Measurements from ENCODE around the gene AGK.

Gene AGK

DNA sequence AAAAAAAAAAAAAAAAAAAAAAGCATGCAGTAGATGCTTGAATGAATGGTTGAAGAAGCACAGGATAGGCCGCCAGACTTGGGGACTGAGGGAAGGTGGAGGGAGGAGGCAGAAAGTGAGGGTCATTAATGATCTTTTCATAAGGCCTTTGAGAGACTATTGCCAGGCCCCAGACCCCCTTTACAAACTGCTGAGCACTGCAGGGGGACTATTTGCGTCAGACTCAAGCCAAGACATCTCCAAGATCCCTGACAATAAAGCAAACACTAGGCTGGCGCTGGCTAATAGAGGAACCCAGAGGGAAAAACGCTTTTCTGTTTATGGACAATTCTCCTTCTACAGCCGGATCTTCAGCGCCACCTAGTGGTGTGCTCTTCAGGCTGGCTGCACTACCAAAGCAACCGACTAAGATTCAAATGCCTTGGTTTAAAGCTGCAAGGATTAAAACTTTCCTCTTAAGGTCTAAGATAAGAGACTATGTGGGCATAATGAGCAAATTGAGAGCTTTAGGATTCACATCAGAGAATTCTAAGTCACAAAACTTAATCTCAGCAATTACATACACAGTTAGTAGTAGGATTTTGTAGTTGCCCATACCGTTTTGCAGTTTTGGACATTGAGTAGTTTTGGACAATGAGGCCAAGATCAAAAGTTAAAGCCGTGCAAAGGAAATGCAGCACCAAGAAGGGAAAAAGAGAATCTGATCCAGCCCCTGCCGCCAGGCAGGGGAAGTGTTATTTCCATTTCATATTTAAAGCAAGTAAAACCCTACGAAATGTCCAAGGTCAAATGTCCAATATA, 17.9 kb upstream of the AGK start:
- DNase-seq (ENCODE audit: low spot score), result no peak
- no peak overlapping the region for H3K4me3 ChIP-seq
- TF ChIP-seq, protein P1, sequence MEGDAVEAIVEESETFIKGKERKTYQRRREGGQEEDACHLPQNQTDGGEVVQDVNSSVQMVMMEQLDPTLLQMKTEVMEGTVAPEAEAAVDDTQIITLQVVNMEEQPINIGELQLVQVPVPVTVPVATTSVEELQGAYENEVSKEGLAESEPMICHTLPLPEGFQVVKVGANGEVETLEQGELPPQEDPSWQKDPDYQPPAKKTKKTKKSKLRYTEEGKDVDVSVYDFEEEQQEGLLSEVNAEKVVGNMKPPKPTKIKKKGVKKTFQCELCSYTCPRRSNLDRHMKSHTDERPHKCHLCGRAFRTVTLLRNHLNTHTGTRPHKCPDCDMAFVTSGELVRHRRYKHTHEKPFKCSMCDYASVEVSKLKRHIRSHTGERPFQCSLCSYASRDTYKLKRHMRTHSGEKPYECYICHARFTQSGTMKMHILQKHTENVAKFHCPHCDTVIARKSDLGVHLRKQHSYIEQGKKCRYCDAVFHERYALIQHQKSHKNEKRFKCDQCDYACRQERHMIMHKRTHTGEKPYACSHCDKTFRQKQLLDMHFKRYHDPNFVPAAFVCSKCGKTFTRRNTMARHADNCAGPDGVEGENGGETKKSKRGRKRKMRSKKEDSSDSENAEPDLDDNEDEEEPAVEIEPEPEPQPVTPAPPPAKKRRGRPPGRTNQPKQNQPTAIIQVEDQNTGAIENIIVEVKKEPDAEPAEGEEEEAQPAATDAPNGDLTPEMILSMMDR (IDR thresholded peaks at IDR 0.05), result peak; percentile 82
- H3K27ac ChIP-seq, result no peak overlapping the region

- Histone ChIP-seq H3K27ac (no peak overlapping the region), H3K4me3 (no peak overlapping the region)
- DNase-seq (ENCODE audit: low spot score), result no peak
- TF ChIP-seq, protein P1 (IDR thresholded peaks at IDR 0.05), result no peak
Measured at GRCh38 chr7:141534757-141535737, 16.2 kb upstream of the AGK start.

GRCh38 chr7:141537906-141538305, 13.3 kb upstream of the AGK start:
- H3K4me3 ChIP-seq, result no peak overlapping the region
- no peak for DNase-seq (ENCODE audit: low spot score)
- H3K27ac ChIP-seq, result no peak overlapping the region
- TF ChIP-seq, protein P1 (IDR thresholded peaks at IDR 0.05), result no peak

- DNase-seq (ENCODE audit: low spot score), result no peak
- Histone ChIP-seq H3K4me3 (no peak overlapping the region), H3K27ac (no peak overlapping the region)
- TF ChIP-seq, protein P1 (IDR thresholded peaks at IDR 0.05), result no peak
Measured at GRCh38 chr7:141541375-141541774, 9.8 kb upstream of the AGK start.

GRCh38 chr7:141544831-141545230, 6.4 kb upstream of the AGK start:
- no peak for DNase-seq (ENCODE audit: low spot score)
- TF ChIP-seq, protein P1 (IDR thresholded peaks at IDR 0.05), result no peak
- Histone ChIP-seq H3K27ac (no peak overlapping the region), H3K4me3 (no peak overlapping the region)

DNA sequence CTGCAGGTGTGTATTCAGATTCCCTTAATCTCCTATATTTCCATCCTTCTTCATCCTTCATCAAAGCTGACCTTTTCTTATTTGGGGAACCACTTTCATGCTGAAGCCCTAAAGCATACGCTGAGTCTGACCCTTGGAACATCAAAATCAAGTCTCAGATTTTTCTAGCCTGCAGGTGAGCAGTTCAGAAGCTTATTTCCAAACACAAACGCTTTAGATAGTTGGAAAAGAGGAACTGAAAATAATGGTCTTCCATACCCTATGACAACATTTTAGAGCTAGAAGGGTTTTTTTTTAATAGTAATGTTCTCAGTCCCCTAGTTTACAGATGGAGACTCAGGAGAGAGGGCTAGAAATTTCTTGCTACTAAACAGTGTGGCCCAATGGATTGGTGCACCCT, 1.6 kb upstream of the AGK start:
- no peak overlapping the region for H3K27ac ChIP-seq
- no peak overlapping the region for H3K4me3 ChIP-seq
- no peak for DNase-seq (ENCODE audit: low spot score)
- TF ChIP-seq, protein P1 (IDR thresholded peaks at IDR 0.05), result no peak
